IMR-90 (cell line): Measurements from ENCODE around the gene TSKU.

ENCODE experiments used
- POLR2A ChIP-seq: IDR thresholded peaks from 2 replicates; pipeline ENCODE4 v1.6.1; 2012; ENCODE audit warnings: mild to moderate bottlenecking, low read depth, low read length
- SMC3 ChIP-seq: fragments of 150-350 bp; IDR thresholded peaks from 2 replicates; pipeline ENCODE4 v1.6.1; 2016; ENCODE audit warnings: low read depth, mild to moderate bottlenecking, antibody characterized with exemption, low read length, moderate library complexity

- TF ChIP-seq SMC3 (no peak), POLR2A (no peak)
Measured at GRCh38 chr11:76756341-76756741, 26.8 kb upstream of the TSKU start.
